K562 (cell line): ENCODE results near the gene PA2G4. TPM values are rescaled to one million over a fixed set of nuclear protein-coding genes. Genes with fewer than 3 reads are reported as not detected.

Experiments
- ATF2 ChIP-seq: sonication (generic); formaldehyde crosslinking; IDR thresholded peaks from 2 replicates; pipeline ENCODE4 v1.8.1; 2022; ENCODE audit warnings: missing genetic modification reagents
- ATF7 ChIP-seq: fragments of 450-650 bp; IDR thresholded peaks from 2 replicates; pipeline ENCODE4 v1.7.1; 2014; ENCODE audit warnings: mild to moderate bottlenecking, moderate library complexity
- BCOR ChIP-seq: fragments of 450-650 bp; IDR thresholded peaks from 2 replicates; pipeline ENCODE4 v1.6.1; 2016
- BMI1 ChIP-seq: fragments of 150-350 bp; IDR thresholded peaks from 2 replicates; pipeline ENCODE4 v1.6.1; 2014; ENCODE audit warnings: low read length
- CC2D1A ChIP-seq: fragments of 450-650 bp; IDR thresholded peaks from 2 replicates; pipeline ENCODE4 v1.6.1; 2017; ENCODE audit warnings: mild to moderate bottlenecking
- EWSR1 ChIP-seq: fragments of 450-650 bp; IDR thresholded peaks from 2 replicates; pipeline ENCODE4 v1.6.1; 2018; ENCODE audit warnings: borderline replicate concordance, mild to moderate bottlenecking, low read depth, moderate library complexity; ENCODE audit not compliant: partially characterized antibody
- JUN ChIP-seq, 2 experiments: sonication (generic) in 1 of 2; formaldehyde crosslinking in 1 of 2; IDR thresholded peaks; 2 replicates each; pipeline versions ENCODE4 v1.6.1 to v1.8.0; 2012 to 2022; ENCODE audit warnings: borderline replicate concordance in 2 of 2, mild to moderate bottlenecking in 2 of 2, improper control_type of control experiment in 1 of 2, low read depth in 1 of 2, low read length in 1 of 2, missing genetic modification reagents in 1 of 2
- PRMT5 ChIP-seq: sonication (generic); formaldehyde crosslinking; IDR thresholded peaks from 2 replicates; pipeline ENCODE4 v1.5.0; 2020; ENCODE audit warnings: missing genetic modification reagents
- RBM39 ChIP-seq: fragments of 200-400 bp; formaldehyde crosslinking; optimal IDR thresholded peaks from 2 replicates; pipeline ENCODE3; 2018; ENCODE audit warnings: low read depth, low read length
- RUNX1 ChIP-seq: sonication (generic); IDR thresholded peaks from 2 replicates; pipeline ENCODE4 v1.6.1; 2016; ENCODE audit warnings: antibody characterized with exemption, low read depth
- SPI1 ChIP-seq: IDR thresholded peaks from 2 replicates; pipeline ENCODE4 v1.6.1; 2011; ENCODE audit warnings: low read depth, low read length, control low read depth, borderline replicate concordance
- TAF7 ChIP-seq: fragments of 450-650 bp; IDR thresholded peaks from 2 replicates; pipeline ENCODE4 v1.6.1; 2016; ENCODE audit warnings: missing genetic modification characterization, missing compliant biosample characterization
- VEZF1 ChIP-seq: fragments of 200-800 bp; sonication (Bioruptor generic); IDR thresholded peaks from 2 replicates; pipeline ENCODE4 v1.6.1; 2017; ENCODE audit warnings: missing genetic modification characterization, missing compliant biosample characterization
- ZNF23 ChIP-seq: fragments of 250-450 bp; sonication (Bioruptor Pico); IDR thresholded peaks from 2 replicates; pipeline ENCODE4 v1.4.0; 2020; ENCODE audit warnings: mild to moderate bottlenecking
- ZNF311 ChIP-seq: fragments of 250-450 bp; sonication (Bioruptor Pico); IDR thresholded peaks from 2 replicates; pipeline ENCODE4 v1.4.0; 2020; ENCODE audit warnings: mild to moderate bottlenecking, moderate library complexity
- ZNF778 ChIP-seq: fragments of 450-650 bp; formaldehyde crosslinking; IDR thresholded peaks from 2 replicates; pipeline ENCODE4 v1.4.0; 2020; ENCODE audit warnings: mild to moderate bottlenecking, moderate library complexity
- polyA plus RNA-seq, 8 experiments: library from polyadenylated mRNA; depleted of rRNA in 4 of 8; stranded (reverse) in 5 of 8; unstranded in 3 of 8; fragments of >200 nt; fragmentation: Nextera tagmentation in 2 of 8; fragmentation: Illumina TruSeq in 1 of 8; extraction: Ambion mirVana in 2 of 8; extraction: Trizol in 1 of 8; gene quantifications; 2 replicates each; pipeline versions ENCODE4 v1.2.1 to v1.2.3, GENCODE V29; 2011 to 2014; ENCODE audit warnings: inconsistent platforms in 1 of 8, missing spikeins in 1 of 8
- total RNA-seq, 7 experiments: library from RNA; depleted of rRNA in 6 of 7; stranded (reverse); fragments of >200 nt in 6 of 7; fragmentation: Illumina TruSeq in 2 of 7; extraction: Trizol in 2 of 7; gene quantifications; 2 replicates each; pipeline versions ENCODE4 v1.2.1 to v1.2.3, GENCODE V29; 2011 to 2021; ENCODE audit warnings: low replicate concordance in 1 of 7
- TF ChIP-seq, protein P1 (sequence below): fragments of 250-450 bp; sonication (Bioruptor Pico); IDR thresholded peaks from 2 replicates; pipeline ENCODE4 v1.5.0; 2021
- TF ChIP-seq, protein P2 (sequence below): fragments of 450-650 bp; formaldehyde crosslinking; IDR thresholded peaks from 2 replicates; pipeline ENCODE4 v1.4.0; 2022; ENCODE audit warnings: mild to moderate bottlenecking, moderate library complexity
- TF ChIP-seq, protein P3 (sequence below): sonication (generic); formaldehyde crosslinking; IDR thresholded peaks from 2 replicates; pipeline ENCODE4 v1.8.0; 2022; ENCODE audit warnings: missing genetic modification reagents, mild to moderate bottlenecking, borderline replicate concordance
- TF ChIP-seq, protein P4 (sequence below): fragments of 450-650 bp; IDR thresholded peaks from 2 replicates; pipeline ENCODE4 v1.6.1; 2016

Gene PA2G4
- total and polyA plus RNA-seq, 9 of the 15 experiments (the other 6 are each of a cell fraction or from before 2014, with no cell fraction given) = 230 to 925 (median 638) TPM

GRCh38 chr12:56104109-56104814, at the start of gene PA2G4 (continued):
- TF ChIP-seq SPI1 (peak; percentile 49; the same call in 1 of the 2 replicates), ZNF23 (no peak), PRMT5 (CRISPR knock-in tag) (no peak; the same call in 1 of the 2 replicates), ZNF778 (CRISPR knock-in tag) (no peak), JUN (IDR thresholded peaks at IDR 0.05; ENCODE audit: borderline replicate concordance, low read depth, low read length) (peak; percentile 62; the same call in 1 of the 2 replicates), JUN (CRISPR knock-in tag; IDR thresholded peaks at IDR 0.05; ENCODE audit: borderline replicate concordance) (peak; percentile 93), BMI1 (no peak), EWSR1 (no peak), BCOR (peak; percentile 31; the same call in 1 of the 2 replicates), CC2D1A (peak; percentile 91; the same call in 1 of the 2 replicates), TAF7 (tag) (no peak; the same call in 1 of the 2 replicates), RUNX1 (0 out of 2 replicates have a peak, but pooled peaks have one; percentile 1), ATF2 (CRISPR knock-in tag) (no peak), ZNF311 (CRISPR knock-in tag) (no peak; the same call in 1 of the 2 replicates), VEZF1 (CRISPR knock-in tag) (peak; percentile 69), RBM39 (no peak), ATF7 (peak; percentile 69)
- TF ChIP-seq, protein P1, sequence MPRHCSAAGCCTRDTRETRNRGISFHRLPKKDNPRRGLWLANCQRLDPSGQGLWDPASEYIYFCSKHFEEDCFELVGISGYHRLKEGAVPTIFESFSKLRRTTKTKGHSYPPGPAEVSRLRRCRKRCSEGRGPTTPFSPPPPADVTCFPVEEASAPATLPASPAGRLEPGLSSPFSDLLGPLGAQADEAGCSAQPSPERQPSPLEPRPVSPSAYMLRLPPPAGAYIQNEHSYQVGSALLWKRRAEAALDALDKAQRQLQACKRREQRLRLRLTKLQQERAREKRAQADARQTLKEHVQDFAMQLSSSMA (CRISPR knock-in tag) = no peak
- TF ChIP-seq, protein P2, sequence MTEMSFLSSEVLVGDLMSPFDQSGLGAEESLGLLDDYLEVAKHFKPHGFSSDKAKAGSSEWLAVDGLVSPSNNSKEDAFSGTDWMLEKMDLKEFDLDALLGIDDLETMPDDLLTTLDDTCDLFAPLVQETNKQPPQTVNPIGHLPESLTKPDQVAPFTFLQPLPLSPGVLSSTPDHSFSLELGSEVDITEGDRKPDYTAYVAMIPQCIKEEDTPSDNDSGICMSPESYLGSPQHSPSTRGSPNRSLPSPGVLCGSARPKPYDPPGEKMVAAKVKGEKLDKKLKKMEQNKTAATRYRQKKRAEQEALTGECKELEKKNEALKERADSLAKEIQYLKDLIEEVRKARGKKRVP (CRISPR knock-in tag) = no peak
- TF ChIP-seq, protein P3, sequence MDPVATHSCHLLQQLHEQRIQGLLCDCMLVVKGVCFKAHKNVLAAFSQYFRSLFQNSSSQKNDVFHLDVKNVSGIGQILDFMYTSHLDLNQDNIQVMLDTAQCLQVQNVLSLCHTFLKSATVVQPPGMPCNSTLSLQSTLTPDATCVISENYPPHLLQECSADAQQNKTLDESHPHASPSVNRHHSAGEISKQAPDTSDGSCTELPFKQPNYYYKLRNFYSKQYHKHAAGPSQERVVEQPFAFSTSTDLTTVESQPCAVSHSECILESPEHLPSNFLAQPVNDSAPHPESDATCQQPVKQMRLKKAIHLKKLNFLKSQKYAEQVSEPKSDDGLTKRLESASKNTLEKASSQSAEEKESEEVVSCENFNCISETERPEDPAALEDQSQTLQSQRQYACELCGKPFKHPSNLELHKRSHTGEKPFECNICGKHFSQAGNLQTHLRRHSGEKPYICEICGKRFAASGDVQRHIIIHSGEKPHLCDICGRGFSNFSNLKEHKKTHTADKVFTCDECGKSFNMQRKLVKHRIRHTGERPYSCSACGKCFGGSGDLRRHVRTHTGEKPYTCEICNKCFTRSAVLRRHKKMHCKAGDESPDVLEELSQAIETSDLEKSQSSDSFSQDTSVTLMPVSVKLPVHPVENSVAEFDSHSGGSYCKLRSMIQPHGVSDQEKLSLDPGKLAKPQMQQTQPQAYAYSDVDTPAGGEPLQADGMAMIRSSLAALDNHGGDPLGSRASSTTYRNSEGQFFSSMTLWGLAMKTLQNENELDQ = no peak
- TF ChIP-seq, protein P4, sequence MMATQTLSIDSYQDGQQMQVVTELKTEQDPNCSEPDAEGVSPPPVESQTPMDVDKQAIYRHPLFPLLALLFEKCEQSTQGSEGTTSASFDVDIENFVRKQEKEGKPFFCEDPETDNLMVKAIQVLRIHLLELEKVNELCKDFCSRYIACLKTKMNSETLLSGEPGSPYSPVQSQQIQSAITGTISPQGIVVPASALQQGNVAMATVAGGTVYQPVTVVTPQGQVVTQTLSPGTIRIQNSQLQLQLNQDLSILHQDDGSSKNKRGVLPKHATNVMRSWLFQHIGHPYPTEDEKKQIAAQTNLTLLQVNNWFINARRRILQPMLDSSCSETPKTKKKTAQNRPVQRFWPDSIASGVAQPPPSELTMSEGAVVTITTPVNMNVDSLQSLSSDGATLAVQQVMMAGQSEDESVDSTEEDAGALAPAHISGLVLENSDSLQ = no peak
